ENCODE results near the gene MED9.

DNA sequence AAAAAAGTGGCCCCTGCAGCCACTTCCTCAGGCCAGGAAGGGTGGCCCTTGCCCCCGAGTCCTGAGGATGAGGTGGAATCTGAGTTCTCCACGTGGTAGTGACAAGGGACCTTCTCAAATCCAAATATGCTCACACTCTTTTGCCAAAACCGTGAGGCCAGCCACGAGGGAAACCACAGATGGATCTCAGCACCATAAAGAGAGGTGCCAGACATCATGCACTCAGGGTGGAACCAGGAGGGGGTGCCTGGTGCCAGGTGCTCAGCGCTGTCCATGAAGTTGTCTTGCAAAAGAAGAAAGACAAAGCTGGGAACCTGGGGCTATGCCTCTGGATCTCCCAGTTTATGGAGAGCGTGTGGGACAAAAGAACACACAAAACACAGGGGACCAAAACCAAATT lies 45.2 kb upstream of the MED9 start:
- TF ChIP-seq, protein P1, sequence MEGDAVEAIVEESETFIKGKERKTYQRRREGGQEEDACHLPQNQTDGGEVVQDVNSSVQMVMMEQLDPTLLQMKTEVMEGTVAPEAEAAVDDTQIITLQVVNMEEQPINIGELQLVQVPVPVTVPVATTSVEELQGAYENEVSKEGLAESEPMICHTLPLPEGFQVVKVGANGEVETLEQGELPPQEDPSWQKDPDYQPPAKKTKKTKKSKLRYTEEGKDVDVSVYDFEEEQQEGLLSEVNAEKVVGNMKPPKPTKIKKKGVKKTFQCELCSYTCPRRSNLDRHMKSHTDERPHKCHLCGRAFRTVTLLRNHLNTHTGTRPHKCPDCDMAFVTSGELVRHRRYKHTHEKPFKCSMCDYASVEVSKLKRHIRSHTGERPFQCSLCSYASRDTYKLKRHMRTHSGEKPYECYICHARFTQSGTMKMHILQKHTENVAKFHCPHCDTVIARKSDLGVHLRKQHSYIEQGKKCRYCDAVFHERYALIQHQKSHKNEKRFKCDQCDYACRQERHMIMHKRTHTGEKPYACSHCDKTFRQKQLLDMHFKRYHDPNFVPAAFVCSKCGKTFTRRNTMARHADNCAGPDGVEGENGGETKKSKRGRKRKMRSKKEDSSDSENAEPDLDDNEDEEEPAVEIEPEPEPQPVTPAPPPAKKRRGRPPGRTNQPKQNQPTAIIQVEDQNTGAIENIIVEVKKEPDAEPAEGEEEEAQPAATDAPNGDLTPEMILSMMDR (IDR thresholded peaks at IDR 0.05; ENCODE audit: low read length) = no peak
- TF ChIP-seq EZH2 (optimal IDR thresholded peaks at IDR 0.05; ENCODE audit: low read depth, low read length) = no peak
- no peak for TF ChIP-seq EZH2phosphoT487 (IDR thresholded peaks at IDR 0.05; ENCODE audit: low read length)
